Measurements from ENCODE around the gene LCT.

The LCT gene

GRCh38 chr2:135741395-135742324, 95.3 kb downstream of the LCT start, which contains the start of gene UBXN4 (continued):
- no peak for TF ChIP-seq ZNF701 (tag by site-specific recombination; IDR thresholded peaks at IDR 0.05)
- no peak for TF ChIP-seq ZNF416 (tag by site-specific recombination; IDR thresholded peaks at IDR 0.05)
- 0 out of 2 replicates have a peak, but pooled peaks have one; percentile 27 for TF ChIP-seq KLF9 (tag by site-specific recombination; IDR thresholded peaks at IDR 0.05; ENCODE audit: low read depth)
- peak; percentile 51; the same call in 1 of the 2 replicates for TF ChIP-seq ZFP37 (tag by site-specific recombination; IDR thresholded peaks at IDR 0.05)
- TF ChIP-seq, protein P1, sequence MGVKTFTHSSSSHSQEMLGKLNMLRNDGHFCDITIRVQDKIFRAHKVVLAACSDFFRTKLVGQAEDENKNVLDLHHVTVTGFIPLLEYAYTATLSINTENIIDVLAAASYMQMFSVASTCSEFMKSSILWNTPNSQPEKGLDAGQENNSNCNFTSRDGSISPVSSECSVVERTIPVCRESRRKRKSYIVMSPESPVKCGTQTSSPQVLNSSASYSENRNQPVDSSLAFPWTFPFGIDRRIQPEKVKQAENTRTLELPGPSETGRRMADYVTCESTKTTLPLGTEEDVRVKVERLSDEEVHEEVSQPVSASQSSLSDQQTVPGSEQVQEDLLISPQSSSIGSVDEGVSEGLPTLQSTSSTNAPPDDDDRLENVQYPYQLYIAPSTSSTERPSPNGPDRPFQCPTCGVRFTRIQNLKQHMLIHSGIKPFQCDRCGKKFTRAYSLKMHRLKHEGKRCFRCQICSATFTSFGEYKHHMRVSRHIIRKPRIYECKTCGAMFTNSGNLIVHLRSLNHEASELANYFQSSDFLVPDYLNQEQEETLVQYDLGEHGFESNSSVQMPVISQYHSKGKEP (tag by site-specific recombination; IDR thresholded peaks at IDR 0.05) = no peak
- no peak for TF ChIP-seq ZNF16 (tag by site-specific recombination; IDR thresholded peaks at IDR 0.05; ENCODE audit: low read depth)
- TF ChIP-seq ZNF658 (tag by site-specific recombination; IDR thresholded peaks at IDR 0.05) = no peak
- TF ChIP-seq ZNF248 (tag by site-specific recombination; IDR thresholded peaks at IDR 0.05) = no peak
- TF ChIP-seq, protein P2, sequence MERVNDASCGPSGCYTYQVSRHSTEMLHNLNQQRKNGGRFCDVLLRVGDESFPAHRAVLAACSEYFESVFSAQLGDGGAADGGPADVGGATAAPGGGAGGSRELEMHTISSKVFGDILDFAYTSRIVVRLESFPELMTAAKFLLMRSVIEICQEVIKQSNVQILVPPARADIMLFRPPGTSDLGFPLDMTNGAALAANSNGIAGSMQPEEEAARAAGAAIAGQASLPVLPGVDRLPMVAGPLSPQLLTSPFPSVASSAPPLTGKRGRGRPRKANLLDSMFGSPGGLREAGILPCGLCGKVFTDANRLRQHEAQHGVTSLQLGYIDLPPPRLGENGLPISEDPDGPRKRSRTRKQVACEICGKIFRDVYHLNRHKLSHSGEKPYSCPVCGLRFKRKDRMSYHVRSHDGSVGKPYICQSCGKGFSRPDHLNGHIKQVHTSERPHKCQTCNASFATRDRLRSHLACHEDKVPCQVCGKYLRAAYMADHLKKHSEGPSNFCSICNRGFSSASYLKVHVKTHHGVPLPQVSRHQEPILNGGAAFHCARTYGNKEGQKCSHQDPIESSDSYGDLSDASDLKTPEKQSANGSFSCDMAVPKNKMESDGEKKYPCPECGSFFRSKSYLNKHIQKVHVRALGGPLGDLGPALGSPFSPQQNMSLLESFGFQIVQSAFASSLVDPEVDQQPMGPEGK (tag by site-specific recombination; IDR thresholded peaks at IDR 0.05) = peak; percentile 96
- TF ChIP-seq ZNF302 (tag by site-specific recombination; IDR thresholded peaks at IDR 0.05; ENCODE audit: low read depth) = no peak
- TF ChIP-seq ZNF404 (tag by site-specific recombination; IDR thresholded peaks at IDR 0.05) = no peak
- peak; percentile 68 for TF ChIP-seq ZNF623 (tag by site-specific recombination; IDR thresholded peaks at IDR 0.05)
- TF ChIP-seq ZBTB11 (tag by site-specific recombination; conservative IDR thresholded peaks at IDR 0.05; ENCODE audit: low read depth) = peak; percentile 65
- no peak for TF ChIP-seq ZFP69B (tag by site-specific recombination; IDR thresholded peaks at IDR 0.05)
- no peak for TF ChIP-seq ZNF548 (tag by site-specific recombination; IDR thresholded peaks at IDR 0.05)
- no peak for TF ChIP-seq ZFP41 (tag by site-specific recombination; IDR thresholded peaks at IDR 0.05; ENCODE audit: borderline replicate concordance)
- TF ChIP-seq ZNF324 (tag by site-specific recombination; IDR thresholded peaks at IDR 0.05) = 0 out of 2 replicates have a peak, but pooled peaks have one; percentile 27
- TF ChIP-seq MYNN (tag by site-specific recombination; IDR thresholded peaks at IDR 0.05; ENCODE audit: borderline replicate concordance) = no peak
- no peak for TF ChIP-seq ZNF211 (tag by site-specific recombination; IDR thresholded peaks at IDR 0.05; ENCODE audit: low read depth)
- TF ChIP-seq ZBTB21 (tag by site-specific recombination; IDR thresholded peaks at IDR 0.05) = peak; percentile 53; the same call in 1 of the 2 replicates
- TF ChIP-seq ZNF133 (tag by site-specific recombination; IDR thresholded peaks at IDR 0.05) = no peak
- TF ChIP-seq ZNF776 (tag by site-specific recombination; IDR thresholded peaks at IDR 0.05; ENCODE audit: borderline replicate concordance) = no peak
- no peak for TF ChIP-seq ZNF121 (tag by site-specific recombination; IDR thresholded peaks at IDR 0.05)
- TF ChIP-seq ZNF266 (tag by site-specific recombination; IDR thresholded peaks at IDR 0.05; ENCODE audit: low read depth) = no peak
- TF ChIP-seq ZNF560 (tag by site-specific recombination; IDR thresholded peaks at IDR 0.05; ENCODE audit: borderline replicate concordance) = no peak
- TF ChIP-seq ZNF555 (tag by site-specific recombination; conservative IDR thresholded peaks at IDR 0.05) = no peak
- TF ChIP-seq GLIS2 (tag by site-specific recombination; IDR thresholded peaks at IDR 0.05) = peak; percentile 32; the same call in 1 of the 2 replicates
- no peak for TF ChIP-seq IKZF3 (tag by site-specific recombination; IDR thresholded peaks at IDR 0.05)
